Left cardiac atrium (tissue), 4 donors: ENCODE data around the gene MASP2. TPM values are rescaled to one million over a fixed set of nuclear protein-coding genes. Genes with fewer than 3 reads are reported as not detected.
"Not testable (repeated sequence)": the region's sequence is repeated elsewhere in the genome, so short reads cannot be mapped to it uniquely, and the experiment has no call there.

Experiments used
- ATAC-seq, 2 donors: fragments of 200-7000 bp; cut with Tn5 transposase; one replicate each; pipeline ENCODE4 v1.9.1; 2020; ENCODE audit warnings: mild to moderate bottlenecking in 2 of 2, moderate library complexity in 2 of 2
- DNase-seq: peaks from one replicate; pipeline ENCODE4 v3.0.0-alpha.2; 2020
- intact Hi-C, 2 donors: fragments of 100-400 bp; cut with DNase I; formaldehyde crosslinking; loops; one replicate each; pipeline versions ENCODE4 v1.14.1 to v1.15.1; 2022 to 2023
- total RNA-seq, 2 donors: library from RNA; stranded (reverse); fragmentation: NEBNext Ultra II Directional; extraction: Animal tissue kit (Norgen Biotek cat#: 25700); gene quantifications; one replicate each; pipeline ENCODE4 v1.2.1, GENCODE V29; 2021
- donor health status: DM: no; HTN: yes; CAD: no.
- donor health status: DM: no; HTN: yes; CAD: no; lungs with severe emphysema.
- donor health status: DM: yes; HTN: yes; CAD: no.
- donor health status: Dilated cardiomyopathy.

The MASP2 gene
- total RNA-seq, 2 donors from 2014 or later: not detected

- ATAC-seq: peak; percentile 96 to 97
- DNase-seq: peak; percentile 91
- intact Hi-C loops: no loop called here
Measured at GRCh38 chr1:11012260-11013159, 34.5 kb downstream of the MASP2 start, which contains the start of gene TARDBP. TSS of gene TARDBP (plus strand) at chr1:11012654. CDS start at chr1:11013728, 1,074 bp downstream.

GRCh38 chr1:11000526-11000925 is 46.5 kb downstream of the MASP2 start:
- ATAC-seq (no peak), DNase-seq (no peak)
- intact Hi-C loops: no loop called here

GRCh38 chr1:10996100-10996499 is 50.9 kb downstream of the MASP2 start:
- intact Hi-C loops: no loop called here

GRCh38 chr1:10992864-10993263 is 54.2 kb downstream of the MASP2 start:
- intact Hi-C loops: no loop called here
- DNase-seq: no peak

More at GRCh38 chr1:10996100-10996499, 50.9 kb downstream of the MASP2 start:
- DNase-seq (no peak), ATAC-seq (no peak)

GRCh38 chr1:10992004-10992403 is 55.0 kb downstream of the MASP2 start:
- intact Hi-C loops, ATAC-seq, DNase-seq: not testable (repeated sequence)

More at GRCh38 chr1:10992864-10993263, 54.2 kb downstream of the MASP2 start:
- ATAC-seq: no peak

GRCh38 chr1:10990828-10991227 is 56.2 kb downstream of the MASP2 start:
- DNase-seq (no peak), ATAC-seq (no peak)
- intact Hi-C loops: no loop called here

- DNase-seq, intact Hi-C loops, ATAC-seq: not testable (repeated sequence)
Measured at GRCh38 chr1:10989920-10990516, 57.0 kb downstream of the MASP2 start.

- intact Hi-C loops: no loop called here
- ATAC-seq (no peak), DNase-seq (no peak)
Measured at GRCh38 chr1:10989095-10989494, 57.9 kb downstream of the MASP2 start.

- DNase-seq (no peak), ATAC-seq (no peak)
- intact Hi-C loops: no loop called here
Measured at GRCh38 chr1:10987840-10988417, 59.1 kb downstream of the MASP2 start.

- DNase-seq (no peak), ATAC-seq (no peak)
- intact Hi-C loops: no loop called here
Measured at GRCh38 chr1:10986525-10986890, 60.5 kb downstream of the MASP2 start.

- DNase-seq (peak; percentile 48), ATAC-seq (peak in 1 of 2 donors; percentile 38)
- intact Hi-C loops: no loop called here
Measured at GRCh38 chr1:10980841-10981727, 66.0 kb downstream of the MASP2 start.

- DNase-seq: peak; percentile 79
- ATAC-seq: peak; percentile 95 to 97
- intact Hi-C loops: no loop called here
Measured at GRCh38 chr1:10980094-10980577, 66.9 kb downstream of the MASP2 start.

- intact Hi-C loops: no loop called here
- peak; percentile 65 to 72 for ATAC-seq
- peak; percentile 61 for DNase-seq
Measured at GRCh38 chr1:10979483-10979920, 67.5 kb downstream of the MASP2 start.

- intact Hi-C loops: no loop called here
- DNase-seq: no peak
- ATAC-seq: no peak
Measured at GRCh38 chr1:10978719-10979118, 68.3 kb downstream of the MASP2 start.

Other genes with a start within 250 kb of the MASP2 start
- gene TARDBP, start 34.6 kb downstream of the MASP2 start, total RNA-seq: 100 to 1,000 TPM; 102 to 119 TPM
- 10 to 100 TPM; 56.0 to 82.0 TPM for gene SRM, start 12.8 kb upstream of the MASP2 start, total RNA-seq
- gene EXOSC10, start 52.6 kb upstream of the MASP2 start, total RNA-seq: 10 to 100 TPM; 19.8 to 26.6 TPM
- gene ANGPTL7, start 142.1 kb upstream of the MASP2 start, total RNA-seq: 1 to 10 TPM in 1 of 2 donors, under 1 TPM in 1; 0.39 to 3.0 TPM
- gene MTOR, start 215.3 kb upstream of the MASP2 start, total RNA-seq: 10 to 100 TPM; 29.3 to 34.1 TPM
- gene UBIAD1, start 226.0 kb upstream of the MASP2 start, total RNA-seq: 10 to 100 TPM in 1 of 2 donors, 1 to 10 TPM in 1; 8.5 to 13.7 TPM